HepG2 (cell line): ENCODE data around the gene PAM16. TPM values are rescaled to one million over a fixed set of nuclear protein-coding genes. Genes with fewer than 3 reads are reported as not detected.

ENCODE experiments used
- CENPX ChIP-seq: sonication (generic); formaldehyde crosslinking; IDR thresholded peaks from 2 replicates; pipeline ENCODE4 v1.9.0; 2021; ENCODE audit warnings: mild to moderate bottlenecking, missing genetic modification reagents, moderate library complexity
- EEA1 ChIP-seq: sonication (generic); formaldehyde crosslinking; IDR thresholded peaks from 2 replicates; pipeline ENCODE4 v1.5.1; 2020; ENCODE audit warnings: mild to moderate bottlenecking, missing genetic modification reagents, borderline replicate concordance
- GABPB1 ChIP-seq: IDR thresholded peaks from 2 replicates; pipeline ENCODE4 v1.6.1; 2016; ENCODE audit warnings: mild to moderate bottlenecking, missing genetic modification reagents, moderate library complexity, missing compliant biosample characterization
- GATAD2A ChIP-seq: IDR thresholded peaks from 2 replicates; pipeline ENCODE4 v1.6.1; 2016
- POGZ ChIP-seq: sonication (generic); formaldehyde crosslinking; IDR thresholded peaks from 2 replicates; pipeline ENCODE4 v1.4.0; 2020; ENCODE audit warnings: mild to moderate bottlenecking, missing genetic modification reagents
- RARA ChIP-seq: IDR thresholded peaks from 2 replicates; pipeline ENCODE4 v1.6.1; 2016; ENCODE audit warnings: missing genetic modification reagents, missing compliant biosample characterization
- SNAI1 ChIP-seq: sonication (generic); formaldehyde crosslinking; IDR thresholded peaks from 2 replicates; pipeline ENCODE4 v1.5.0; 2020; ENCODE audit warnings: mild to moderate bottlenecking, missing genetic modification reagents, borderline replicate concordance
- SRF ChIP-seq: IDR thresholded peaks from 2 replicates; pipeline ENCODE4 v1.6.1; 2011; ENCODE audit warnings: mild to moderate bottlenecking, low read depth, low read length, moderate library complexity
- ZMAT3 ChIP-seq: sonication (generic); formaldehyde crosslinking; conservative IDR thresholded peaks from 2 replicates; pipeline ENCODE4 v1.7.0; 2021; ENCODE audit warnings: missing genetic modification reagents
- polyA plus RNA-seq, 8 experiments: library from polyadenylated mRNA; depleted of rRNA in 3 of 8; stranded (reverse) in 7 of 8; unstranded in 1 of 8; fragments of >200 nt; fragmentation: Illumina TruSeq in 4 of 8; extraction: Trizol in 4 of 8; gene quantifications; 2 replicates each; pipeline versions ENCODE4 v1.2.1 to v1.2.3, GENCODE V29; 2011 to 2016; ENCODE audit warnings: low read depth in 4 of 8, missing spikeins in 1 of 8, mixed read lengths in 1 of 8; ENCODE audit not compliant: insufficient read depth in 1 of 8
- total RNA-seq, 5 experiments: library from RNA; depleted of rRNA; stranded (reverse); fragments of >200 nt; fragmentation: Illumina TruSeq; extraction: Trizol; gene quantifications; 2 replicates each; pipeline ENCODE4 v1.2.3, GENCODE V29; 2016; ENCODE audit warnings: low read depth in 1 of 5
- TF ChIP-seq, protein P1 (sequence below): IDR thresholded peaks from 2 replicates; pipeline ENCODE4 v1.6.1; 2016; ENCODE audit warnings: missing compliant biosample characterization, missing genetic modification reagents, borderline replicate concordance
- TF ChIP-seq, protein P2 (sequence below): IDR thresholded peaks from 2 replicates; pipeline ENCODE4 v1.6.1; 2012; ENCODE audit warnings: low read depth, low read length, improper control_type of control experiment
- TF ChIP-seq, protein P3 (sequence below): sonication (generic); formaldehyde crosslinking; conservative IDR thresholded peaks from 2 replicates; pipeline ENCODE4 v1.4.0; 2020; ENCODE audit warnings: mild to moderate bottlenecking, missing genetic modification reagents, moderate library complexity
- TF ChIP-seq, protein P4 (sequence below): sonication (generic); formaldehyde crosslinking; IDR thresholded peaks from 2 replicates; pipeline ENCODE4 v1.4.0; 2020; ENCODE audit warnings: mild to moderate bottlenecking, missing genetic modification reagents
- TF ChIP-seq, protein P5 (sequence below): sonication (generic); formaldehyde crosslinking; IDR thresholded peaks from 2 replicates; pipeline ENCODE4 v1.4.0; 2020; ENCODE audit warnings: missing genetic modification reagents
- TF ChIP-seq, protein P6 (sequence below): sonication (generic); formaldehyde crosslinking; IDR thresholded peaks from 2 replicates; pipeline ENCODE4 v1.5.0; 2020; ENCODE audit warnings: mild to moderate bottlenecking, missing genetic modification reagents

The PAM16 gene
- total and polyA plus RNA-seq, 2 of the 13 experiments (the other 11 are each of a cell fraction or from before 2014, with no cell fraction given), result 51.5 to 51.8 TPM

DNA sequence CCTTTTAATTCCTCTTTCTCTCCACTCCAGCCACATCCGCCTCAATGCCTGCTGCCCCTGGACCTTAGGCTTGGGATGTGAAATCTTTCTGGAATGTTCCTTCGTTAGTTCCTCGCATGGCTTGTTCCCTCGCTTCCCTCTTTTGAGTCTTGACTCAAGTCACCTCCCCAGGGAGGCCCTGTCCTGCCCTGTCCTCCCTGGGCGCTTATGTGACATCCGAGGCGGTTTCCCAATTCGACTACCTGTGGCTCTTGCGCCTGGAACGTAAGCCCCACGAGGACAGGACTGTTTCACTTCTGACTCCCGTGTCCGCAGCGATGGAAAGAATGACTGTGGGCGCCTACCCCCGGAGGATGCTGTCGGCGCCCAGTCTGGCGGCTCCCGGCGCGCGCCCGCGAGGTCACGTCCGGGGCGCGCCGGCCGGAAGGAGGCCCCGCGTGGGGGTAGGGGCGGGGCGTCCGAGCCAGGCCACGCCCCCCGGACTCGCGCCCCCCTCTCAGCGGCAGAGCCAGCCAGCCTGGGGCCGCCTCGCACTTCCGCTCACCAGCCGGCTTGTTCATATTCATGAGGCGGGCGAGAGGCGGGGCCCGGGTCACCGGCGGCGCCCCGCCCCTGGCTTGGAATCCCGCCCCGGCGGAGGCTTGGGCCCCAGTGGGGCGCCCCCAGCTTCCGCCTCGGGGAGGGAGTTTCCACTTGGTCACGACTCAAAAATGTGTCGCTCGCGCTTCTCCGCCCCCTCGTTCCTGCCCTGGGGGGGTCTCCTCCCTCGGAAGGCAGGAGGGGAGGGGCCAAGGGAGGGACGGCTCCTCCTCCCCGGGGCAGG lies 43.7 kb downstream of the PAM16 start (continued):
- TF ChIP-seq, protein P1, sequence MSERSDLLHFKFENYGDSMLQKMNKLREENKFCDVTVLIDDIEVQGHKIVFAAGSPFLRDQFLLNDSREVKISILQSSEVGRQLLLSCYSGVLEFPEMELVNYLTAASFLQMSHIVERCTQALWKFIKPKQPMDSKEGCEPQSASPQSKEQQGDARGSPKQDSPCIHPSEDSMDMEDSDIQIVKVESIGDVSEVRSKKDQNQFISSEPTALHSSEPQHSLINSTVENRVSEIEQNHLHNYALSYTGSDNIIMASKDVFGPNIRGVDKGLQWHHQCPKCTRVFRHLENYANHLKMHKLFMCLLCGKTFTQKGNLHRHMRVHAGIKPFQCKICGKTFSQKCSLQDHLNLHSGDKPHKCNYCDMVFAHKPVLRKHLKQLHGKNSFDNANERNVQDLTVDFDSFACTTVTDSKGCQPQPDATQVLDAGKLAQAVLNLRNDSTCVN, result no peak
- TF ChIP-seq CENPX (CRISPR knock-in tag), result no peak
- TF ChIP-seq EEA1 (CRISPR knock-in tag), result no peak
- TF ChIP-seq, protein P2, sequence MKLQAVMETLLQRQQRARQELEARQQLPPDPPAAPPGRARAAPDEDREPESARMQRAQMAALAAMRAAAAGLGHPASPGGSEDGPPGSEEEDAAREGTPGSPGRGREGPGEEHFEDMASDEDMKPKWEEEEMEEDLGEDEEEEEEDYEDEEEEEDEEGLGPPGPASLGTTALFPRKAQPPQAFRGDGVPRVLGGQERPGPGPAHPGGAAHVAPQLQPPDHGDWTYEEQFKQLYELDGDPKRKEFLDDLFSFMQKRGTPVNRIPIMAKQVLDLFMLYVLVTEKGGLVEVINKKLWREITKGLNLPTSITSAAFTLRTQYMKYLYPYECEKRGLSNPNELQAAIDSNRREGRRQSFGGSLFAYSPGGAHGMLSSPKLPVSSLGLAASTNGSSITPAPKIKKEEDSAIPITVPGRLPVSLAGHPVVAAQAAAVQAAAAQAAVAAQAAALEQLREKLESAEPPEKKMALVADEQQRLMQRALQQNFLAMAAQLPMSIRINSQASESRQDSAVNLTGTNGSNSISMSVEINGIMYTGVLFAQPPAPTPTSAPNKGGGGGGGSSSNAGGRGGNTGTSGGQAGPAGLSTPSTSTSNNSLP, result no peak
- no peak for TF ChIP-seq GATAD2A (CRISPR knock-in tag)
- TF ChIP-seq, protein P3, sequence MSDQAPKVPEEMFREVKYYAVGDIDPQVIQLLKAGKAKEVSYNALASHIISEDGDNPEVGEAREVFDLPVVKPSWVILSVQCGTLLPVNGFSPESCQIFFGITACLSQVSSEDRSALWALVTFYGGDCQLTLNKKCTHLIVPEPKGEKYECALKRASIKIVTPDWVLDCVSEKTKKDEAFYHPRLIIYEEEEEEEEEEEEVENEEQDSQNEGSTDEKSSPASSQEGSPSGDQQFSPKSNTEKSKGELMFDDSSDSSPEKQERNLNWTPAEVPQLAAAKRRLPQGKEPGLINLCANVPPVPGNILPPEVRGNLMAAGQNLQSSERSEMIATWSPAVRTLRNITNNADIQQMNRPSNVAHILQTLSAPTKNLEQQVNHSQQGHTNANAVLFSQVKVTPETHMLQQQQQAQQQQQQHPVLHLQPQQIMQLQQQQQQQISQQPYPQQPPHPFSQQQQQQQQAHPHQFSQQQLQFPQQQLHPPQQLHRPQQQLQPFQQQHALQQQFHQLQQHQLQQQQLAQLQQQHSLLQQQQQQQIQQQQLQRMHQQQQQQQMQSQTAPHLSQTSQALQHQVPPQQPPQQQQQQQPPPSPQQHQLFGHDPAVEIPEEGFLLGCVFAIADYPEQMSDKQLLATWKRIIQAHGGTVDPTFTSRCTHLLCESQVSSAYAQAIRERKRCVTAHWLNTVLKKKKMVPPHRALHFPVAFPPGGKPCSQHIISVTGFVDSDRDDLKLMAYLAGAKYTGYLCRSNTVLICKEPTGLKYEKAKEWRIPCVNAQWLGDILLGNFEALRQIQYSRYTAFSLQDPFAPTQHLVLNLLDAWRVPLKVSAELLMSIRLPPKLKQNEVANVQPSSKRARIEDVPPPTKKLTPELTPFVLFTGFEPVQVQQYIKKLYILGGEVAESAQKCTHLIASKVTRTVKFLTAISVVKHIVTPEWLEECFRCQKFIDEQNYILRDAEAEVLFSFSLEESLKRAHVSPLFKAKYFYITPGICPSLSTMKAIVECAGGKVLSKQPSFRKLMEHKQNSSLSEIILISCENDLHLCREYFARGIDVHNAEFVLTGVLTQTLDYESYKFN (CRISPR knock-in tag), result peak; percentile 61
- no peak for TF ChIP-seq SRF
- TF ChIP-seq SNAI1 (CRISPR knock-in tag), result 0 out of 2 replicates have a peak, but pooled peaks have one; percentile 37
- TF ChIP-seq, protein P4, sequence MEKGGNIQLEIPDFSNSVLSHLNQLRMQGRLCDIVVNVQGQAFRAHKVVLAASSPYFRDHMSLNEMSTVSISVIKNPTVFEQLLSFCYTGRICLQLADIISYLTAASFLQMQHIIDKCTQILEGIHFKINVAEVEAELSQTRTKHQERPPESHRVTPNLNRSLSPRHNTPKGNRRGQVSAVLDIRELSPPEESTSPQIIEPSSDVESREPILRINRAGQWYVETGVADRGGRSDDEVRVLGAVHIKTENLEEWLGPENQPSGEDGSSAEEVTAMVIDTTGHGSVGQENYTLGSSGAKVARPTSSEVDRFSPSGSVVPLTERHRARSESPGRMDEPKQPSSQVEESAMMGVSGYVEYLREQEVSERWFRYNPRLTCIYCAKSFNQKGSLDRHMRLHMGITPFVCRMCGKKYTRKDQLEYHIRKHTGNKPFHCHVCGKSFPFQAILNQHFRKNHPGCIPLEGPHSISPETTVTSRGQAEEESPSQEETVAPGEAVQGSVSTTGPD (CRISPR knock-in tag), result no peak
- TF ChIP-seq, protein P5, sequence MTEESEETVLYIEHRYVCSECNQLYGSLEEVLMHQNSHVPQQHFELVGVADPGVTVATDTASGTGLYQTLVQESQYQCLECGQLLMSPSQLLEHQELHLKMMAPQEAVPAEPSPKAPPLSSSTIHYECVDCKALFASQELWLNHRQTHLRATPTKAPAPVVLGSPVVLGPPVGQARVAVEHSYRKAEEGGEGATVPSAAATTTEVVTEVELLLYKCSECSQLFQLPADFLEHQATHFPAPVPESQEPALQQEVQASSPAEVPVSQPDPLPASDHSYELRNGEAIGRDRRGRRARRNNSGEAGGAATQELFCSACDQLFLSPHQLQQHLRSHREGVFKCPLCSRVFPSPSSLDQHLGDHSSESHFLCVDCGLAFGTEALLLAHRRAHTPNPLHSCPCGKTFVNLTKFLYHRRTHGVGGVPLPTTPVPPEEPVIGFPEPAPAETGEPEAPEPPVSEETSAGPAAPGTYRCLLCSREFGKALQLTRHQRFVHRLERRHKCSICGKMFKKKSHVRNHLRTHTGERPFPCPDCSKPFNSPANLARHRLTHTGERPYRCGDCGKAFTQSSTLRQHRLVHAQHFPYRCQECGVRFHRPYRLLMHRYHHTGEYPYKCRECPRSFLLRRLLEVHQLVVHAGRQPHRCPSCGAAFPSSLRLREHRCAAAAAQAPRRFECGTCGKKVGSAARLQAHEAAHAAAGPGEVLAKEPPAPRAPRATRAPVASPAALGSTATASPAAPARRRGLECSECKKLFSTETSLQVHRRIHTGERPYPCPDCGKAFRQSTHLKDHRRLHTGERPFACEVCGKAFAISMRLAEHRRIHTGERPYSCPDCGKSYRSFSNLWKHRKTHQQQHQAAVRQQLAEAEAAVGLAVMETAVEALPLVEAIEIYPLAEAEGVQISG, result peak; percentile 13; the same call in 1 of the 2 replicates
- 0 out of 2 replicates have a peak, but pooled peaks have one; percentile 29 for TF ChIP-seq POGZ (CRISPR knock-in tag)
- no peak for TF ChIP-seq ZMAT3 (CRISPR knock-in tag)
- TF ChIP-seq, protein P6, sequence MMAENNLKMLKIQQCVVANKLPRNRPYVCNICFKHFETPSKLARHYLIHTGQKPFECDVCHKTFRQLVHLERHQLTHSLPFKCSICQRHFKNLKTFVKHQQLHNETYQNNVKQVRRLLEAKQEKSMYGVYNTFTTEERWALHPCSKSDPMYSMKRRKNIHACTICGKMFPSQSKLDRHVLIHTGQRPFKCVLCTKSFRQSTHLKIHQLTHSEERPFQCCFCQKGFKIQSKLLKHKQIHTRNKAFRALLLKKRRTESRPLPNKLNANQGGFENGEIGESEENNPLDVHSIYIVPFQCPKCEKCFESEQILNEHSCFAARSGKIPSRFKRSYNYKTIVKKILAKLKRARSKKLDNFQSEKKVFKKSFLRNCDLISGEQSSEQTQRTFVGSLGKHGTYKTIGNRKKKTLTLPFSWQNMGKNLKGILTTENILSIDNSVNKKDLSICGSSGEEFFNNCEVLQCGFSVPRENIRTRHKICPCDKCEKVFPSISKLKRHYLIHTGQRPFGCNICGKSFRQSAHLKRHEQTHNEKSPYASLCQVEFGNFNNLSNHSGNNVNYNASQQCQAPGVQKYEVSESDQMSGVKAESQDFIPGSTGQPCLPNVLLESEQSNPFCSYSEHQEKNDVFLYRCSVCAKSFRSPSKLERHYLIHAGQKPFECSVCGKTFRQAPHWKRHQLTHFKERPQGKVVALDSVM (CRISPR knock-in tag), result no peak
- peak; percentile 86; the same call in 1 of the 2 replicates for TF ChIP-seq GABPB1
- peak; percentile 4; the same call in 1 of the 2 replicates for TF ChIP-seq RARA (CRISPR knock-in tag)
